Skeletal muscle tissue (tissue), 4 donors: ENCODE data around the gene FIGNL2. TPM values are rescaled to one million over a fixed set of nuclear protein-coding genes. Genes with fewer than 3 reads are reported as not detected.

Experiments
- H3K27ac ChIP-seq: one replicate; pipeline ENCODE4 v1.7.0; 2013; ENCODE audit warnings: mild to moderate bottlenecking, low read depth, low read length, inconsistent platforms
- H3K27me3 ChIP-seq, 3 donors: one replicate each; pipeline ENCODE4 v1.7.0; 2013; ENCODE audit warnings: low read length in 3 of 3; ENCODE audit not compliant: control insufficient read depth in 3 of 3, insufficient read depth in 3 of 3
- H3K36me3 ChIP-seq, 3 donors: one replicate each; pipeline ENCODE4 v1.7.0; 2013; ENCODE audit warnings: low read length in 3 of 3; ENCODE audit not compliant: control insufficient read depth in 3 of 3, insufficient read depth in 3 of 3
- H3K4me1 ChIP-seq, 3 donors: one replicate each; pipeline ENCODE4 v1.7.0; 2013; ENCODE audit warnings: low read length in 3 of 3, mild to moderate bottlenecking in 3 of 3; ENCODE audit not compliant: control insufficient read depth in 3 of 3, insufficient read depth in 3 of 3
- H3K4me3 ChIP-seq, 3 donors: one replicate each; pipeline ENCODE4 v1.7.0; 2013; ENCODE audit warnings: low read length in 3 of 3
- H3K9ac ChIP-seq, 3 donors: one replicate each; pipeline ENCODE4 v1.7.0; 2013; ENCODE audit warnings: low read length in 3 of 3, mild to moderate bottlenecking in 3 of 3, moderate library complexity in 2 of 3, low read depth in 1 of 3
- H3K9me3 ChIP-seq, 3 donors: one replicate each; pipeline ENCODE4 v1.7.0; 2013; ENCODE audit warnings: low read length in 3 of 3; ENCODE audit not compliant: control insufficient read depth in 3 of 3
- total RNA-seq: library from RNA; depleted of rRNA; stranded (reverse); fragments of >200 nt; gene quantifications from one replicate; pipeline ENCODE4 v1.2.3, GENCODE V29; 2014
- donor health status: Osteomylitis.

Gene FIGNL2
- total RNA-seq, 1 donor from 2014 or later, result 1.0 TPM

DNA sequence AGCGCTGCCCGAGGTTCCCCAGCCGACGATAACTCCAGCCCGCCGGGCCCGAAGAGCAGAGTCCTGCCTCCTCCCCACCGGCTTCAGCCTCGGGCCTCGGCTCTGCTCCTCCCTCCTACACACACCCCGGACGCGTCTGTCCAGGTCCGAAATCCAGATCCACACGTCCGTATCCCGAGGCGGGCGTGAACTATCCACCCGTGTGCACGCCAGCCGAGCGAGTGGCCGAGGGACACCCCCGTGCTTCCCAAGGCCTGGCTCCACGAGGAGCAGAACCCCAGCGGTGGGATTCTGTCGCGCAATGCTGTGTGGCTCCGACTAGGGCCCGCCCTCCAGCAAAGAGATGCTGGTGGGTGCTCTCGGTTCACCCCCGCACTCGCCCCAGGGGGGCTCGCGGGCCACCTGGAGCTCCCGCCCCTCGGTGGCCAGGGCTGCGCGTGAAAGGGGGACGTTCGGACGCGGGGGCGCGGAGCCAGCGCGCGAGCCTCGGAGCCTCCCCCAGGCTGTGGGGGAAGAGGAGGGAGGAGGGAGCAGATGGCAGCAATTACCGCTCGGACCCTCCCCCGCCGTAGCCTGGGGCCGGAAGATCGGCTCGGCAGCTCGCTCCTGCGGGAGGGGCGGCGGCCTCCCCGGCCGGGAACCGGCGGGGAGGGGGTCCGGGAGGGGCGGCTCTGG is 20.4 kb upstream of the FIGNL2 start:
- peak overlapping the region; percentile 41 to 66 (median 66) for H3K4me3 ChIP-seq
- no peaks in the 10 kb centered on the region for H3K9me3 ChIP-seq
- H3K9ac ChIP-seq, result peak overlapping the region in 1 of 3 donors; percentile 50
- peaks cover 15 to 17% (median 17%) of the 10 kb centered on the region in 3 donors for H3K4me1 ChIP-seq
- peaks cover 33 to 44% (median 41%) of the 10 kb centered on the region in 3 donors for H3K27me3 ChIP-seq
- no peak overlapping the region for H3K27ac ChIP-seq
- no peaks in the 10 kb centered on the region for H3K36me3 ChIP-seq

GRCh38 chr12:51867796-51868428 is 19.4 kb upstream of the FIGNL2 start:
- no peak overlapping the region for H3K4me3 ChIP-seq
- H3K27ac ChIP-seq, result no peak overlapping the region
- no peak overlapping the region for H3K9ac ChIP-seq
- H3K4me1 ChIP-seq, result peaks cover 15 to 20% (median 19%) of the 10 kb centered on the region in 3 donors
- no peaks in the 10 kb centered on the region for H3K9me3 ChIP-seq
- peaks cover 33 to 49% (median 48%) of the 10 kb centered on the region in 3 donors for H3K27me3 ChIP-seq
- H3K36me3 ChIP-seq, result no peaks in the 10 kb centered on the region

DNA sequence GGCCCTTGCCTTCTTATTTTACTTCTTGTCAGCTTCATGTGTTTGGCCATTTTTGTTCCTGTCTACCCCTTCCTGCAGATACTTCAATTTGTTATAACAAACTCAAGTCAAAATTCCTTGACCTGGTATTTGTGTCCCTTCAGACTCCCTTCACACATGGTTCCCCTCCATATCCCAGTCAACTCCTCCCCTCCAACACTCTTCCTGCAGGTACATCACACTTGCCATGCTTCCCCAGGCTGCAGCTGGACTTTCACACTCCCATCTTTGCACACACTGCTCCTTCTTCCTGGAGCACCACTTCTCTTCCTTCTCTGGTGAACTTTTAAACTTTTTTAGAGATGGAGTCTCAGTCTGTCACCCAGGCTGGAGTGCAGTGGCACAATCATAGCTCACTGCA is 18.9 kb upstream of the FIGNL2 start:
- Histone ChIP-seq H3K27me3 (peaks cover 33 to 50% (median 48%) of the 10 kb centered on the region in 3 donors), H3K4me3 (no peak overlapping the region), H3K4me1 (peaks cover 15 to 20% (median 19%) of the 10 kb centered on the region in 3 donors), H3K36me3 (no peaks in the 10 kb centered on the region), H3K9me3 (no peaks in the 10 kb centered on the region), H3K9ac (no peak overlapping the region), H3K27ac (no peak overlapping the region)

GRCh38 chr12:51866762-51867161 is 18.2 kb upstream of the FIGNL2 start:
- peaks cover 15 to 20% (median 19%) of the 10 kb centered on the region in 3 donors for H3K4me1 ChIP-seq

GRCh38 chr12:51866324-51866723 is 17.8 kb upstream of the FIGNL2 start:
- no peak overlapping the region for H3K27ac ChIP-seq
- no peaks in the 10 kb centered on the region for H3K36me3 ChIP-seq
- no peak overlapping the region for H3K4me3 ChIP-seq
- H3K9me3 ChIP-seq, result no peaks in the 10 kb centered on the region
- H3K27me3 ChIP-seq, result peaks cover 33 to 50% (median 50%) of the 10 kb centered on the region in 3 donors
- no peak overlapping the region for H3K9ac ChIP-seq
- peaks cover 14 to 20% (median 19%) of the 10 kb centered on the region in 3 donors for H3K4me1 ChIP-seq

More at GRCh38 chr12:51866762-51867161, 18.2 kb upstream of the FIGNL2 start:
- H3K27ac ChIP-seq, result no peak overlapping the region
- H3K4me3 ChIP-seq, result no peak overlapping the region
- peaks cover 33 to 51% (median 51%) of the 10 kb centered on the region in 3 donors for H3K27me3 ChIP-seq
- H3K36me3 ChIP-seq, result no peaks in the 10 kb centered on the region
- H3K9me3 ChIP-seq, result no peaks in the 10 kb centered on the region
- no peak overlapping the region for H3K9ac ChIP-seq

DNA sequence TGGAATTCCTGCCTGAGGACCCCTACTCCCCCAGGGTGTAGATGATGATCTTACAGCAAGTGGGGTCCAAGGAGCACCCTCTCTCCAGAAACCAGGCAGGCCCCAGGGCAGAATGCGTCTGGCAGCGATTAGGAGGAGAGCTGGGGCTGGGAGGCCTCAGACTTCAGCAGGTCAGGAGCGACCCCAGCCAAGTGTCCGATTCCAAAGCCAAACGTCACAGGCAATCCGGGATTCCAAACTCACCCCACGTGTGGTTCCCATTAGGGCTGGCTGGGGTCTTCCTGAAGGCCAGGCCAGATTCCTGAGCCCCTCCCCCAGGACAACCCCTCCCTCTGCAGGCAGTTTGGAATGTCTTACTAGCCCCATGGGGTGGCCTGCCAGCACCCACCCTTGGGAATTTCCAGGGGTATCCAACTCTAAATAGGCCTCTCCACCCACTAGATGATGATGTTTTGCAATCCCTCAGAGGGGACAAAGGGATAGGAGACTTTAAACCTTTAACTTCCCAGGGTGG is 17.3 kb upstream of the FIGNL2 start:
- Histone ChIP-seq H3K4me3 (no peak overlapping the region), H3K9me3 (no peaks in the 10 kb centered on the region), H3K9ac (no peak overlapping the region), H3K4me1 (peaks cover 11 to 20% (median 19%) of the 10 kb centered on the region in 3 donors), H3K27me3 (peaks cover 31 to 50% (median 45%) of the 10 kb centered on the region in 3 donors), H3K36me3 (no peaks in the 10 kb centered on the region), H3K27ac (no peak overlapping the region)

- peaks cover 11 to 16% (median 15%) of the 10 kb centered on the region in 3 donors for H3K4me1 ChIP-seq
- H3K27me3 ChIP-seq, result peaks cover 27 to 46% (median 41%) of the 10 kb centered on the region in 3 donors
- H3K4me3 ChIP-seq, result peak overlapping the region in 1 of 3 donors; percentile 63
- no peaks in the 10 kb centered on the region for H3K36me3 ChIP-seq
- no peaks in the 10 kb centered on the region for H3K9me3 ChIP-seq
- no peak overlapping the region for H3K27ac ChIP-seq
- H3K9ac ChIP-seq, result peak overlapping the region in 1 of 3 donors; percentile 16
Measured at GRCh38 chr12:51864833-51865670, 16.5 kb upstream of the FIGNL2 start.

DNA sequence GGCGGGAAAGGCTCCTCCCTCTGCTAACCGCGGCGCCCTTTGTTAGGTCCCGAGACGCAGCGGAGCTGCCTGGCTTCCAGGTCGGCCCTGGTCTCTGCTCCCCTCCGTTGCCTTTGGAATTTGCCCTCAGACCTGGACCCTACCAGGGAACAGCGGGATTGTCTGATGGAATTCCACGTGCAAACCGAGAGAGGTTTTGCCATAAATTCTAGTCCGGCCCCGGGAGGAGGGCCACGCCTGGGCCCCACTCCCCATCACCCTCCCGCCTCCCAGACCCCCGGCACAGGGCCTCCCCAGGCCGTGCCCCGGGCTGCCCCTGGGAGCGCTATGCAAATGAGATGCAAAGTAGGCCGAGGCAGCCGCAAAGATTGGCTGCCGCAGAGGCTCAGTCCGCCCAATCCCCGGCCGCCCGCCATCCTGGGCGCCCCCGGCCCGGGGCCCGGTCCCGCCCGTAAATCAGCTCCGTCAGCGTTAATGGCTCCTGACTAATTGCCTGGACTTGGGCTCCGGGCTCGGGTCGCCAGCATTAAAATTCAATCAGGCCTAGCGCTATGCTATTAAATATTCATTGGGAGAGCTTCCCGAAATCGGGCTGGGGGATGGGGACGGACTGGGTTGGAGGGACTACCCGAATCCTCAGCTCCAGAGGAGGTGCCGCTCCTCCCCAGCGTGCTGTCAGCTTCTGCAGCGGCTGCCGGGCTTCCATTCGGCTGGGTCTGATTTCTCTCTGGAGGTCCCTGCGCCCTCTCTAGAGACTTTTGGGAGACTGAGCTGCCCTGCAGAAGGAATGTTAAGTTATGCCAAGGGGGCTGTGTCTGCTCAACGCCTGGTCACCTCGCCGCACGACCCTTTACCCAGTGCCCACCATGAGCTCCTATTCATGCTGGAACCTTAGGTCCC is 15.7 kb upstream of the FIGNL2 start:
- Histone ChIP-seq H3K27me3 (peaks cover 22 to 44% (median 34%) of the 10 kb centered on the region in 3 donors), H3K4me3 (peak overlapping the region; percentile 40 to 63 (median 45)), H3K9me3 (no peaks in the 10 kb centered on the region), H3K36me3 (no peaks in the 10 kb centered on the region), H3K27ac (no peak overlapping the region), H3K4me1 (peaks cover 7 to 14% (median 13%) of the 10 kb centered on the region in 3 donors), H3K9ac (peak overlapping the region in 1 of 3 donors; percentile 16)
